ENCODE measurements around the gene TBPL1. TPM values are rescaled to one million over a fixed set of nuclear protein-coding genes. Genes with fewer than 3 reads are reported as not detected.

The TBPL1 gene
- total and polyA plus RNA-seq, 4 donors = 5.4 to 34.6 (median 11.5) TPM

DNA sequence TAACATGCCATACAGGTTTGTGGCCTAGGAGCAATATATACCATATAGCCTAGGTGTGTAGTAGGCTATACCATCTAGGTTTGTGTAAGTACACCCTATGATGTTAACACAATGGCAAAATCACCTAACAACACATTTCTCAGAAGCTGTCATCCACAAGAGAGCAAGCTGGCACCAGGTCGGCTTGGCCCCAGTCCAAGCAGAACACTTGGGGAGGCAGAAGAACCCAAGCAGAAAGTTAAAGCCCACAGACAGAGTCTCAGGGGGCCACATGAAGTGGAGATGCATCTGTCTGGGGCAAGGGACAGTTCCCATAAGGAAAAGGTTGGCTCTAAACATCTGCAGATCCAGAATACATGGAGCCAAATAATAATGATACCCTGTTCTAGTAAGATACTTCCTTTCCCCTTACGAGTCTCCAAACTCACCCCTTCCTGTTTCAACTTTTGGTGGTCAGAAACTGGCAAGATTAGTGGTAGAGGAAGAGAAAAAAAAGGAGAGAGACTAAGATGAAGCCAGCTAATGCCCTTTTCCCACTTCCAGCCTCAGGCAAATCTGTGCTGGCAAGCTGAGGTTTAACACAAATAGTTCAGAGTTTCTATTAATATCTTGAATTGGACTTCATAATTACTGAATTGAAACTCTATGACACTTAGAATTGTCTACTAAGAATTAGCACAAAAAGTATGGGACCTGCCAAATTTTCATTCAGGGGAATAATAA, 34.7 kb upstream of the TBPL1 start:
- peaks cover 0 to 4% (median 1%) of the 10 kb centered on the region in 4 donors for H3K9me3 ChIP-seq (ENCODE audit: control insufficient read depth in 4 of 4, low read length in 3 of 4)
- 45% methylated on average over 2 of the region's 2 CpGs for WGBS
- no peaks in the 10 kb centered on the region for H3K4me1 ChIP-seq (ENCODE audit: control insufficient read depth in 4 of 4, insufficient read depth in 4 of 4, low read length in 3 of 4)
- peaks cover 0 to 6% (median 0%) of the 10 kb centered on the region in 4 donors for H3K27me3 ChIP-seq (ENCODE audit: control insufficient read depth in 4 of 4, insufficient read depth in 4 of 4, low read length in 3 of 4)
- TF ChIP-seq HNF4A (conservative IDR thresholded peaks at IDR 0.05) (no peak), HNF4G (IDR thresholded peaks at IDR 0.05) (no peak), RXRA (IDR thresholded peaks at IDR 0.05) (no peak), SP1 (IDR thresholded peaks at IDR 0.05) (no peak), NR2F2 (IDR thresholded peaks at IDR 0.05) (no peak), FOXA1 (IDR thresholded peaks at IDR 0.05) (no peak), JUND (IDR thresholded peaks at IDR 0.05) (no peak), EGR1 (IDR thresholded peaks at IDR 0.05; ENCODE audit: low read depth in 2 of 2) (no peak), YY1 (IDR thresholded peaks at IDR 0.05) (no peak), GABPA (IDR thresholded peaks at IDR 0.05 in 1 of 2, conservative IDR thresholded peaks at IDR 0.05 in 1 of 2) (no peak), FOXA2 (IDR thresholded peaks at IDR 0.05) (no peak), RAD21 (IDR thresholded peaks at IDR 0.05) (no peak), TAF1 (conservative IDR thresholded peaks at IDR 0.05) (no peak)
- TF ChIP-seq, protein P1, sequence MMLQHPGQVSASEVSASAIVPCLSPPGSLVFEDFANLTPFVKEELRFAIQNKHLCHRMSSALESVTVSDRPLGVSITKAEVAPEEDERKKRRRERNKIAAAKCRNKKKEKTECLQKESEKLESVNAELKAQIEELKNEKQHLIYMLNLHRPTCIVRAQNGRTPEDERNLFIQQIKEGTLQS (IDR thresholded peaks at IDR 0.05) = no peak
- TF ChIP-seq, protein P2, sequence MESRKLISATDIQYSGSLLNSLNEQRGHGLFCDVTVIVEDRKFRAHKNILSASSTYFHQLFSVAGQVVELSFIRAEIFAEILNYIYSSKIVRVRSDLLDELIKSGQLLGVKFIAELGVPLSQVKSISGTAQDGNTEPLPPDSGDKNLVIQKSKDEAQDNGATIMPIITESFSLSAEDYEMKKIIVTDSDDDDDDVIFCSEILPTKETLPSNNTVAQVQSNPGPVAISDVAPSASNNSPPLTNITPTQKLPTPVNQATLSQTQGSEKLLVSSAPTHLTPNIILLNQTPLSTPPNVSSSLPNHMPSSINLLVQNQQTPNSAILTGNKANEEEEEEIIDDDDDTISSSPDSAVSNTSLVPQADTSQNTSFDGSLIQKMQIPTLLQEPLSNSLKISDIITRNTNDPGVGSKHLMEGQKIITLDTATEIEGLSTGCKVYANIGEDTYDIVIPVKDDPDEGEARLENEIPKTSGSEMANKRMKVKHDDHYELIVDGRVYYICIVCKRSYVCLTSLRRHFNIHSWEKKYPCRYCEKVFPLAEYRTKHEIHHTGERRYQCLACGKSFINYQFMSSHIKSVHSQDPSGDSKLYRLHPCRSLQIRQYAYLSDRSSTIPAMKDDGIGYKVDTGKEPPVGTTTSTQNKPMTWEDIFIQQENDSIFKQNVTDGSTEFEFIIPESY (IDR thresholded peaks at IDR 0.05) = no peak
- TF ChIP-seq, protein P3, sequence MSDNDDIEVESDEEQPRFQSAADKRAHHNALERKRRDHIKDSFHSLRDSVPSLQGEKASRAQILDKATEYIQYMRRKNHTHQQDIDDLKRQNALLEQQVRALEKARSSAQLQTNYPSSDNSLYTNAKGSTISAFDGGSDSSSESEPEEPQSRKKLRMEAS (IDR thresholded peaks at IDR 0.05) = no peak
- TF ChIP-seq, protein P4, sequence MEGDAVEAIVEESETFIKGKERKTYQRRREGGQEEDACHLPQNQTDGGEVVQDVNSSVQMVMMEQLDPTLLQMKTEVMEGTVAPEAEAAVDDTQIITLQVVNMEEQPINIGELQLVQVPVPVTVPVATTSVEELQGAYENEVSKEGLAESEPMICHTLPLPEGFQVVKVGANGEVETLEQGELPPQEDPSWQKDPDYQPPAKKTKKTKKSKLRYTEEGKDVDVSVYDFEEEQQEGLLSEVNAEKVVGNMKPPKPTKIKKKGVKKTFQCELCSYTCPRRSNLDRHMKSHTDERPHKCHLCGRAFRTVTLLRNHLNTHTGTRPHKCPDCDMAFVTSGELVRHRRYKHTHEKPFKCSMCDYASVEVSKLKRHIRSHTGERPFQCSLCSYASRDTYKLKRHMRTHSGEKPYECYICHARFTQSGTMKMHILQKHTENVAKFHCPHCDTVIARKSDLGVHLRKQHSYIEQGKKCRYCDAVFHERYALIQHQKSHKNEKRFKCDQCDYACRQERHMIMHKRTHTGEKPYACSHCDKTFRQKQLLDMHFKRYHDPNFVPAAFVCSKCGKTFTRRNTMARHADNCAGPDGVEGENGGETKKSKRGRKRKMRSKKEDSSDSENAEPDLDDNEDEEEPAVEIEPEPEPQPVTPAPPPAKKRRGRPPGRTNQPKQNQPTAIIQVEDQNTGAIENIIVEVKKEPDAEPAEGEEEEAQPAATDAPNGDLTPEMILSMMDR (IDR thresholded peaks at IDR 0.05; ENCODE audit: low read depth, low read length, missing input control) = no peak
- TF ChIP-seq, protein P5, sequence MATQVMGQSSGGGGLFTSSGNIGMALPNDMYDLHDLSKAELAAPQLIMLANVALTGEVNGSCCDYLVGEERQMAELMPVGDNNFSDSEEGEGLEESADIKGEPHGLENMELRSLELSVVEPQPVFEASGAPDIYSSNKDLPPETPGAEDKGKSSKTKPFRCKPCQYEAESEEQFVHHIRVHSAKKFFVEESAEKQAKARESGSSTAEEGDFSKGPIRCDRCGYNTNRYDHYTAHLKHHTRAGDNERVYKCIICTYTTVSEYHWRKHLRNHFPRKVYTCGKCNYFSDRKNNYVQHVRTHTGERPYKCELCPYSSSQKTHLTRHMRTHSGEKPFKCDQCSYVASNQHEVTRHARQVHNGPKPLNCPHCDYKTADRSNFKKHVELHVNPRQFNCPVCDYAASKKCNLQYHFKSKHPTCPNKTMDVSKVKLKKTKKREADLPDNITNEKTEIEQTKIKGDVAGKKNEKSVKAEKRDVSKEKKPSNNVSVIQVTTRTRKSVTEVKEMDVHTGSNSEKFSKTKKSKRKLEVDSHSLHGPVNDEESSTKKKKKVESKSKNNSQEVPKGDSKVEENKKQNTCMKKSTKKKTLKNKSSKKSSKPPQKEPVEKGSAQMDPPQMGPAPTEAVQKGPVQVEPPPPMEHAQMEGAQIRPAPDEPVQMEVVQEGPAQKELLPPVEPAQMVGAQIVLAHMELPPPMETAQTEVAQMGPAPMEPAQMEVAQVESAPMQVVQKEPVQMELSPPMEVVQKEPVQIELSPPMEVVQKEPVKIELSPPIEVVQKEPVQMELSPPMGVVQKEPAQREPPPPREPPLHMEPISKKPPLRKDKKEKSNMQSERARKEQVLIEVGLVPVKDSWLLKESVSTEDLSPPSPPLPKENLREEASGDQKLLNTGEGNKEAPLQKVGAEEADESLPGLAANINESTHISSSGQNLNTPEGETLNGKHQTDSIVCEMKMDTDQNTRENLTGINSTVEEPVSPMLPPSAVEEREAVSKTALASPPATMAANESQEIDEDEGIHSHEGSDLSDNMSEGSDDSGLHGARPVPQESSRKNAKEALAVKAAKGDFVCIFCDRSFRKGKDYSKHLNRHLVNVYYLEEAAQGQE (IDR thresholded peaks at IDR 0.05) = no peak
- no peak overlapping the region for H3K4me3 ChIP-seq (ENCODE audit: low read depth in 1 of 3, low read length in 3 of 3)
- H3K27ac ChIP-seq (ENCODE audit: low read depth in 1 of 2, low read length in 2 of 2) = no peak overlapping the region
- H3K9ac ChIP-seq (ENCODE audit: low read depth in 1 of 2, low read length in 2 of 2) = no peak overlapping the region
- no peaks in the 10 kb centered on the region for H3K36me3 ChIP-seq (ENCODE audit: control insufficient read depth in 4 of 4, insufficient read depth in 3 of 4, low read depth in 1 of 4, low read length in 3 of 4)
- no peak for DNase-seq (ENCODE audit: low spot score)

All from liver (tissue), 9 donors.